Endothelial cell of umbilical vein (primary cell): ENCODE data around the gene STRBP. TPM values are rescaled to one million over a fixed set of nuclear protein-coding genes. Genes with fewer than 3 reads are reported as not detected.

ENCODE experiments used
- BruUV-seq: library from RNA; stranded (reverse); fragments of 400-500 nt; replicated peaks from 2 replicates; lab custom pipeline; 2021; lab: Mats Ljungman, UMichigan
- CTCF ChIA-PET: fragments of 300-600, 350-600 bp; sonication (Branson Sonifier 250); formaldehyde crosslinking; loops from one replicate; lab custom pipeline; 2021; ENCODE audit warnings: antibody characterized with exemption, inconsistent platforms; lab: Charles Lee
- POLR2A ChIA-PET: fragments of 300-600, 350-600 bp; sonication (Branson Sonifier 250); formaldehyde crosslinking; loops from one replicate; lab custom pipeline; 2021; ENCODE audit warnings: antibody characterized with exemption, inconsistent platforms; lab: Charles Lee
- DNase-seq: peaks from one replicate; pipeline ENCODE4 v3.0.0-alpha.2; 2011; ENCODE audit warnings: low read depth, low spot score
- FAIRE-seq: peaks from 2 replicates; lab custom pipeline; 2011; peaks lifted over from hg19 to GRCh38; lab: Jason Lieb, UNC
- H2AFZ ChIP-seq: 2 replicates; pipeline ENCODE4 v1.6.0; 2012; ENCODE audit warnings: low read depth, low read length, control low read depth, inconsistent platforms
- H3K27ac ChIP-seq: 2 replicates; pipeline ENCODE4 v1.5.1; 2011; ENCODE audit warnings: low read depth, mild to moderate bottlenecking, control low read depth, low read length, moderate library complexity; ENCODE audit not compliant: insufficient read depth
- H3K27me3 ChIP-seq, 2 experiments: 2 replicates each; pipeline versions ENCODE4 v1.6.0 to v1.6.1; 2011; ENCODE audit warnings: low read length in 2 of 2, mixed read lengths in 1 of 2; ENCODE audit not compliant: control insufficient read depth in 2 of 2, insufficient read depth in 2 of 2
- H3K36me3 ChIP-seq, 2 experiments: 2 replicates in 1 of 2; 3 replicates in 1 of 2; pipeline ENCODE4 v1.5.1; 2011; ENCODE audit warnings: low read length in 2 of 2, mild to moderate bottlenecking in 1 of 2, moderate library complexity in 1 of 2; ENCODE audit not compliant: control insufficient read depth in 2 of 2, insufficient read depth in 2 of 2; ENCODE audit errors: extremely low read depth in 1 of 2
- H3K4me1 ChIP-seq: 3 replicates; pipeline ENCODE4 v1.5.1; 2011; ENCODE audit warnings: mild to moderate bottlenecking, low read length; ENCODE audit not compliant: control insufficient read depth, insufficient read depth; ENCODE audit errors: extremely low read depth
- H3K4me2 ChIP-seq: 2 replicates; pipeline ENCODE4 v1.6.1; 2011; ENCODE audit warnings: low read length, control low read depth, mixed read lengths; ENCODE audit not compliant: insufficient read depth
- H3K4me3 ChIP-seq, 3 experiments: fragments of 200-600 bp in 1 of 3; sonication (generic), shearing (Covaris generic) in 1 of 3; replicated peaks in 1 of 3; 2 replicates each; pipeline ENCODE4 v1.5.1; 2011 to 2016; ENCODE audit warnings: control low read depth in 3 of 3, low read length in 3 of 3, mild to moderate bottlenecking in 2 of 3, inconsistent platforms in 1 of 3, low read depth in 1 of 3, moderate library complexity in 1 of 3; ENCODE audit not compliant: insufficient read depth in 1 of 3
- H3K79me2 ChIP-seq: 2 replicates; pipeline ENCODE4 v1.6.0; 2012; ENCODE audit warnings: low read length, inconsistent platforms; ENCODE audit not compliant: control insufficient read depth, insufficient read depth
- H3K9ac ChIP-seq: replicated peaks from 2 replicates; pipeline ENCODE3; 2011; ENCODE audit warnings: low read length, control low read depth; ENCODE audit not compliant: insufficient read depth; ENCODE audit errors: extremely low read depth
- H3K9me1 ChIP-seq: replicated peaks from 3 replicates; pipeline ENCODE4 v1.6.0; 2011; ENCODE audit warnings: mild to moderate bottlenecking, low read length; ENCODE audit not compliant: control insufficient read depth, insufficient read depth; ENCODE audit errors: extremely low read depth
- H3K9me3 ChIP-seq: replicated peaks from 2 replicates; pipeline ENCODE4 v1.5.1; 2012; ENCODE audit warnings: low read length, inconsistent platforms; ENCODE audit not compliant: control insufficient read depth, insufficient read depth
- H4K20me1 ChIP-seq: replicated peaks from 2 replicates; pipeline ENCODE3; 2011; ENCODE audit warnings: mild to moderate bottlenecking, low read length; ENCODE audit not compliant: control insufficient read depth, insufficient read depth; ENCODE audit errors: extremely low read depth
- EZH2 ChIP-seq: IDR thresholded peaks from 2 replicates; pipeline ENCODE4 v1.6.1; 2012; ENCODE audit warnings: borderline replicate concordance, low read depth, mild to moderate bottlenecking, moderate library complexity, low read length, inconsistent platforms; ENCODE audit not compliant: severe bottlenecking
- FOS ChIP-seq: IDR thresholded peaks from 2 replicates; pipeline ENCODE4 v1.6.1; 2011; ENCODE audit warnings: mild to moderate bottlenecking, low read length, moderate library complexity, borderline replicate concordance; ENCODE audit not compliant: insufficient read depth
- GATA2 ChIP-seq: IDR thresholded peaks from 2 replicates; pipeline ENCODE4 v1.7.0; 2011; ENCODE audit warnings: low read depth, mild to moderate bottlenecking, moderate library complexity, mixed read lengths, low read length; ENCODE audit not compliant: insufficient read length, insufficient read depth
- JUN ChIP-seq: IDR thresholded peaks from 2 replicates; pipeline ENCODE4 v1.6.1; 2011; ENCODE audit warnings: borderline replicate concordance, low read depth; ENCODE audit not compliant: insufficient read length, insufficient read depth
- MYC ChIP-seq: IDR thresholded peaks from one replicate; pipeline ENCODE4 v1.6.1; 2011; ENCODE audit warnings: mild to moderate bottlenecking, low read depth, low read length
- POLR2A ChIP-seq: IDR thresholded peaks from 2 replicates; pipeline ENCODE4 v1.6.1; 2012; ENCODE audit warnings: low read depth, mild to moderate bottlenecking, control low read depth, low read length
- POLR2AphosphoS5 ChIP-seq: IDR thresholded peaks from 2 replicates; pipeline ENCODE4 v1.6.1; 2012; ENCODE audit warnings: low read depth, mild to moderate bottlenecking, control low read depth, low read length, moderate library complexity; ENCODE audit not compliant: insufficient read depth
- dilution Hi-C: fragments of 300-500 bp; cut with MboI; formaldehyde crosslinking; loops from one replicate; pipeline ENCODE4 v1.15.0; 2019; ENCODE audit warnings: low sequenced_read_pairs; ENCODE audit not compliant: extremely low pct_ligation_motif_present
- intact Hi-C: fragments of 100-400 bp; cut with micrococcal nuclease; formaldehyde crosslinking; loops from one replicate; pipeline ENCODE4 v1.10.0; 2022
- polyA plus RNA-seq, 4 experiments: library from polyadenylated mRNA; depleted of rRNA in 3 of 4; stranded (reverse) in 3 of 4; unstranded in 1 of 4; fragments of >200 nt; gene quantifications; 2 replicates each; pipeline versions ENCODE4 v1.2.1 to v1.2.3, GENCODE V29; 2011 to 2012; ENCODE audit warnings: missing spikeins in 1 of 4
- total RNA-seq: library from RNA; stranded (reverse); gene quantifications from 2 replicates; pipeline ENCODE4 v1.2.3, GENCODE V29; 2021
- TF ChIP-seq, protein P1 (sequence below): IDR thresholded peaks from 2 replicates; pipeline ENCODE4 v1.6.1; 2011; ENCODE audit not compliant: insufficient read depth, insufficient read length
- TF ChIP-seq, protein P2 (sequence below), 2 donors: IDR thresholded peaks; 1 replicate in 1 of 2; 2 replicates in 1 of 2; pipeline ENCODE4 v1.5.1; 2011; ENCODE audit warnings: low read length in 2 of 2, mild to moderate bottlenecking in 2 of 2, moderate library complexity in 2 of 2, control low read depth in 1 of 2, inconsistent platforms in 1 of 2, low read depth in 1 of 2; ENCODE audit not compliant: insufficient read depth in 1 of 2; ENCODE audit errors: extremely low read depth in 1 of 2

The STRBP gene
- total and polyA plus RNA-seq, 2 donors (not counting 3 experiments of a cell fraction or from before 2014, with no cell fraction given) = 7.7 to 15.4 TPM

DNA sequence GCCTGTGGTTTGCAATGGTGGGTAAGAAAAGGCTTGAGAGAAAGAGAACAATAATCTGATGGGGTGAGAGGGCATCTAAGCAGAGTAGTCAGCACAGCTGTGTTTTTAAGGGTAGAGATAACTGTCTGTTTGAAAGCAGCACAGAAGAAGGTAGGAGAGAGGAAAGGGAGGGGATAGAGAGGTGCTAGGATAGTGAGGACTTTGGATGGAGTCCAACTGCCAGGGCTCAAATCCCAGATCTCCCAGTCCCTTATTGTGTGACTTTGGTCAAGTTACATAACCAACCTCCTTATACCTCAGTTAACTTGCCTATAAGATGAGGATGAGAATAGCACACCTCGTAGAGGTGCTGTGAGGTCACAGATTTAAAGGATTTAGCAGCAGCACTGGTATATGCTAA is 179.3 kb downstream of the STRBP start:
- no peak overlapping the region for H3K4me3 ChIP-seq
- FAIRE-seq = no peak
- no peak overlapping the region for H3K4me2 ChIP-seq
- no peak overlapping the region for H3K27ac ChIP-seq
- H3K9me3 ChIP-seq = no peaks in the 10 kb centered on the region
- POLR2A ChIA-PET = interaction anchor here (0.6 kb wide), 1 partner anchor 147 kb away, joined by 4 read pairs; no protein-coding TSS in a partner anchor
- no peaks in the 10 kb centered on the region for H4K20me1 ChIP-seq
- TF ChIP-seq JUN (no peak), POLR2AphosphoS5 (no peak), GATA2 (no peak), FOS (no peak), MYC (no peak), POLR2A (no peak), EZH2 (no peak)
- TF ChIP-seq, protein P1, sequence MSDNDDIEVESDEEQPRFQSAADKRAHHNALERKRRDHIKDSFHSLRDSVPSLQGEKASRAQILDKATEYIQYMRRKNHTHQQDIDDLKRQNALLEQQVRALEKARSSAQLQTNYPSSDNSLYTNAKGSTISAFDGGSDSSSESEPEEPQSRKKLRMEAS = no peak
- TF ChIP-seq, protein P2, sequence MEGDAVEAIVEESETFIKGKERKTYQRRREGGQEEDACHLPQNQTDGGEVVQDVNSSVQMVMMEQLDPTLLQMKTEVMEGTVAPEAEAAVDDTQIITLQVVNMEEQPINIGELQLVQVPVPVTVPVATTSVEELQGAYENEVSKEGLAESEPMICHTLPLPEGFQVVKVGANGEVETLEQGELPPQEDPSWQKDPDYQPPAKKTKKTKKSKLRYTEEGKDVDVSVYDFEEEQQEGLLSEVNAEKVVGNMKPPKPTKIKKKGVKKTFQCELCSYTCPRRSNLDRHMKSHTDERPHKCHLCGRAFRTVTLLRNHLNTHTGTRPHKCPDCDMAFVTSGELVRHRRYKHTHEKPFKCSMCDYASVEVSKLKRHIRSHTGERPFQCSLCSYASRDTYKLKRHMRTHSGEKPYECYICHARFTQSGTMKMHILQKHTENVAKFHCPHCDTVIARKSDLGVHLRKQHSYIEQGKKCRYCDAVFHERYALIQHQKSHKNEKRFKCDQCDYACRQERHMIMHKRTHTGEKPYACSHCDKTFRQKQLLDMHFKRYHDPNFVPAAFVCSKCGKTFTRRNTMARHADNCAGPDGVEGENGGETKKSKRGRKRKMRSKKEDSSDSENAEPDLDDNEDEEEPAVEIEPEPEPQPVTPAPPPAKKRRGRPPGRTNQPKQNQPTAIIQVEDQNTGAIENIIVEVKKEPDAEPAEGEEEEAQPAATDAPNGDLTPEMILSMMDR (IDR thresholded peaks at IDR 0.05; ENCODE audit: extremely low read depth in 1 of 2, insufficient read depth in 1 of 2, low read depth in 1 of 2, low read length in 2 of 2) = no peak
- no peaks in the 10 kb centered on the region for H3K4me1 ChIP-seq
- intact Hi-C loops = no loop called here
- no TSS peak for BruUV-seq
- dilution Hi-C loops = no loop called here
- peaks cover 7 to 25% of the 10 kb centered on the region in 2 experiments for H3K36me3 ChIP-seq
- CTCF ChIA-PET = interaction anchor here (3.1 kb wide), 1 partner anchor 136 kb away, joined by 13 read pairs; no protein-coding TSS in a partner anchor
- no peaks in the 10 kb centered on the region for H3K9me1 ChIP-seq
- no peak for DNase-seq
- H3K79me2 ChIP-seq = no peaks in the 10 kb centered on the region
- H3K27me3 ChIP-seq = no peaks in the 10 kb centered on the region
- H2AFZ ChIP-seq = no peak overlapping the region
- H3K9ac ChIP-seq = no peak overlapping the region
